GM19438 (cell line): ENCODE results near the gene COL8A1.
"Not testable (repeated sequence)": the region's sequence is repeated elsewhere in the genome, so short reads cannot be mapped to it uniquely, and the experiment has no call there.

ENCODE experiments used
- ATAC-seq: cut with Tn5 transposase; IDR thresholded peaks from one replicate; pipeline ENCODE4 v1.9.1; 2021; ENCODE audit warnings: low read depth; ENCODE audit not compliant: unreplicated experiment

The COL8A1 gene

GRCh38 chr3:99702953-99703943, 64.9 kb downstream of the COL8A1 start:
- no peak for ATAC-seq

- no peak for ATAC-seq
Observed at GRCh38 chr3:99704417-99704816, 66.0 kb downstream of the COL8A1 start.

GRCh38 chr3:99706410-99706809, 68.0 kb downstream of the COL8A1 start:
- no peak for ATAC-seq

- ATAC-seq, result no peak
Observed at GRCh38 chr3:99708207-99708745, 69.9 kb downstream of the COL8A1 start.

- no peak for ATAC-seq
Observed at GRCh38 chr3:99709686-99710085, 71.3 kb downstream of the COL8A1 start.

- no peak for ATAC-seq
Observed at GRCh38 chr3:99710094-99710493, 71.7 kb downstream of the COL8A1 start.

- no peak for ATAC-seq
Observed at GRCh38 chr3:99711351-99711750, 73.0 kb downstream of the COL8A1 start.

GRCh38 chr3:99712291-99712954, 74.0 kb downstream of the COL8A1 start:
- no peak for ATAC-seq

GRCh38 chr3:99713440-99713839, 75.0 kb downstream of the COL8A1 start:
- no peak for ATAC-seq

- ATAC-seq, result no peak
Observed at GRCh38 chr3:99714146-99714545, 75.8 kb downstream of the COL8A1 start.

GRCh38 chr3:99714575-99714974, 76.2 kb downstream of the COL8A1 start:
- no peak for ATAC-seq

- no peak for ATAC-seq
Observed at GRCh38 chr3:99716463-99716995, 78.1 kb downstream of the COL8A1 start.

- no peak for ATAC-seq
Observed at GRCh38 chr3:99720985-99721632, 82.7 kb downstream of the COL8A1 start.

GRCh38 chr3:99721633-99722007, 83.2 kb downstream of the COL8A1 start:
- ATAC-seq, result no peak

- no peak for ATAC-seq
Observed at GRCh38 chr3:99724276-99724675, 85.9 kb downstream of the COL8A1 start.

- no peak for ATAC-seq
Observed at GRCh38 chr3:99730870-99731269, 92.5 kb downstream of the COL8A1 start.

- ATAC-seq, result no peak
Observed at GRCh38 chr3:99731499-99731898, 93.1 kb downstream of the COL8A1 start.

- ATAC-seq, result not testable (repeated sequence)
Observed at GRCh38 chr3:99740371-99740770, 102.0 kb downstream of the COL8A1 start.

GRCh38 chr3:99741588-99741987, 103.2 kb downstream of the COL8A1 start:
- no peak for ATAC-seq

GRCh38 chr3:99747915-99748314, 109.5 kb downstream of the COL8A1 start:
- no peak for ATAC-seq

- no peak for ATAC-seq
Observed at GRCh38 chr3:99751649-99752048, 113.3 kb downstream of the COL8A1 start.
